Measurements from ENCODE around the gene SLC30A2. TPM values are rescaled to one million over a fixed set of nuclear protein-coding genes. Genes with fewer than 3 reads are reported as not detected.
A peak's percentile ranks its signal among the peaks of the same experiment; 100 is the strongest.

The SLC30A2 gene
- total and polyA plus RNA-seq, 8 donors = 0.30 to 2.0 (median 0.46) TPM; not detected in 5

- DNase-seq = peak in 1 of 2 donors; percentile 46
- Histone ChIP-seq H3K27ac (peak overlapping the region in 1 of 5 donors; percentile 28), H3K4me1 (peaks cover 0 to 7% (median 0%) of the 10 kb centered on the region in 4 donors), H3K36me3 (no peaks in the 10 kb centered on the region), H3K9me3 (no peaks in the 10 kb centered on the region), H3K27me3 (no peaks in the 10 kb centered on the region), H3K4me3 (no peak overlapping the region)
- intact Hi-C loops (cut with DNase I; ENCODE audit: low total_unique reads) = no loop called here
- 61 to 75% (median 69%) methylated on average over 4 of the region's 4 CpGs for WGBS, 5 donors
- TF ChIP-seq POLR2A (IDR thresholded peaks at IDR 0.05) (no peak), EP300 (IDR thresholded peaks at IDR 0.05) (no peak), CTCF (IDR thresholded peaks at IDR 0.05) (no peak), POLR2AphosphoS5 (IDR thresholded peaks at IDR 0.05) (no peak)
These were observed 40.3 kb downstream of the SLC30A2 start for GRCh38 chr1:26005434-26006105.

GRCh38 chr1:26003756-26004155 lies 42.2 kb downstream of the SLC30A2 start:
- H3K27me3 ChIP-seq = no peaks in the 10 kb centered on the region
- intact Hi-C loops (cut with DNase I; ENCODE audit: low total_unique reads) = no loop called here
- no peaks in the 10 kb centered on the region for H3K9me3 ChIP-seq
- no peaks in the 10 kb centered on the region for H3K36me3 ChIP-seq
- WGBS, 5 donors = 69 to 80% (median 75%) methylated on average over 2 of the region's 2 CpGs
- H3K4me3 ChIP-seq = no peak overlapping the region
- H3K4me1 ChIP-seq = peaks cover 0 to 7% (median 1%) of the 10 kb centered on the region in 4 donors
- TF ChIP-seq CTCF (IDR thresholded peaks at IDR 0.05) (no peak), EP300 (IDR thresholded peaks at IDR 0.05) (no peak), POLR2A (IDR thresholded peaks at IDR 0.05) (no peak)
- DNase-seq = no peak
- no peak overlapping the region for H3K27ac ChIP-seq

DNA sequence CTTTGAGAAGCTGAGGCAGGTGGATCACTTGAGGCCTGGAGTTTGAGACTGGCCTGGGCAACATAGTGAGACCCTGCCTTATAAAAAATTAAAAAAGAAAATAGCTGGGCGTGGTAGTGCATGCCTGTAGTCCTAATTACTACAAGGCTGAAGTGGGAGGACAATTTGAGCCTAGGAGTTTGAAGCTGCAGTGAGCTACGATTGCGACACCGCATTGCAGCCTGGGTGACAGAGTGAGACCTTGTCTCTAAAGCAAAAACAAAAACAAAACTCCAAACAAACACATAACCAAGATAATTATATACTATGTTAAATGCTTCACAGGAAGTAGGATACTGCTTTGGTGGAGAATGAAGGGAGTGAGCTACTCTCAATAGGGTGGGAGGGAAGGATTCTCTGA lies 42.7 kb downstream of the SLC30A2 start:
- Histone ChIP-seq H3K4me1 (peaks cover 0 to 12% (median 6%) of the 10 kb centered on the region in 4 donors), H3K4me3 (no peak overlapping the region), H3K36me3 (no peaks in the 10 kb centered on the region), H3K27me3 (no peaks in the 10 kb centered on the region), H3K9me3 (no peaks in the 10 kb centered on the region), H3K27ac (no peak overlapping the region)
- no peak for DNase-seq
- intact Hi-C loops (cut with DNase I; ENCODE audit: low total_unique reads) = no loop called here
- WGBS, 5 donors = 88 to 94% (median 91%) methylated on average over 4 of the region's 4 CpGs
- TF ChIP-seq POLR2A (IDR thresholded peaks at IDR 0.05) (no peak), CTCF (IDR thresholded peaks at IDR 0.05) (no peak), POLR2AphosphoS5 (IDR thresholded peaks at IDR 0.05) (no peak), EP300 (IDR thresholded peaks at IDR 0.05) (no peak)

- H3K4me1 ChIP-seq = peaks cover 10 to 27% (median 22%) of the 10 kb centered on the region in 4 donors
- no peaks in the 10 kb centered on the region for H3K36me3 ChIP-seq
- no peak for DNase-seq
- whole genome bisulfite sequencing, 5 donors = 86 to 90% (median 87%) methylated on average over 18 of the region's 18 CpGs
- H3K4me3 ChIP-seq = no peak overlapping the region
- TF ChIP-seq CTCF (IDR thresholded peaks at IDR 0.05) (no peak), EP300 (IDR thresholded peaks at IDR 0.05) (no peak), POLR2AphosphoS5 (IDR thresholded peaks at IDR 0.05) (no peak), POLR2A (IDR thresholded peaks at IDR 0.05) (no peak)
- no peaks in the 10 kb centered on the region for H3K9me3 ChIP-seq
- no peaks in the 10 kb centered on the region for H3K27me3 ChIP-seq
- H3K27ac ChIP-seq = no peak overlapping the region
- intact Hi-C loops (cut with DNase I; ENCODE audit: low total_unique reads) = loop anchor here (5.0 kb wide), 1 partner anchor 102 kb away; no protein-coding TSS in a partner anchor
These were observed 46.7 kb downstream of the SLC30A2 start for GRCh38 chr1:25999041-25999800.
